SH-SY5Y (cell line): ENCODE measurements around the gene ANGPT4.

Experiments used
- GATA2 ChIP-seq: IDR thresholded peaks from 2 replicates; pipeline ENCODE4 v1.6.1; 2011; ENCODE audit warnings: mild to moderate bottlenecking, low read depth, low read length
- GATA3 ChIP-seq: IDR thresholded peaks from 2 replicates; pipeline ENCODE4 v1.6.1; 2011; ENCODE audit warnings: low read depth, mild to moderate bottlenecking, low read length, moderate library complexity

GRCh38 chr20:910870-911770 is 5.0 kb downstream of the ANGPT4 start:
- TF ChIP-seq GATA2 (no peak), GATA3 (no peak)
